ENCODE measurements around the gene MOB1B. TPM values are rescaled to one million over a fixed set of nuclear protein-coding genes. Genes with fewer than 3 reads are reported as not detected.
"Not testable (repeated sequence)": the region's sequence is repeated elsewhere in the genome, so short reads cannot be mapped to it uniquely, and the experiment has no call there.

Gene MOB1B
- total RNA-seq, 2 donors from 2014 or later, result 11.0 to 15.6 TPM

DNA sequence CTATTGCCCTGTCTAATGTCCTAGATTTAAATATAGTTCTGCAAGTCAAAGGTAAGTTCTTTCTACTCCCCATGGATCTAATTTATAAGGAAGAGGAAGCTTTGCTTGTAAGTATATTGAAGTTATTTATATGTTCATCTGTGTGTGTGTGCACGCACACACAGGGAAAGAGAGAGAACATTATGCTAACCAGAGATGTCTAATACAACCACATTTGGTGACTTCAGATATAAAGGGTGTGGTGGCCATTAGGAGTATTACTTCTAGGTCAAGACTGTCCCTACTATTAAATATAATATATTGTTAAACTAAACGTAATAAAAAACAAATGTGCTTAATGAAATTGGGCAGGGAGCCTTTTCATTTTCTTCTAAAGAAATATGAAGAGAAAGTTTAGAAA, 95.4 kb downstream of the MOB1B start:
- no peak overlapping the region for H3K9ac ChIP-seq (ENCODE audit: low read depth in 2 of 2, low read length in 2 of 2)
- H3K4me3 ChIP-seq, result no peak overlapping the region
- H3K27me3 ChIP-seq, result no peaks in the 10 kb centered on the region
- no peak for DNase-seq
- H3K36me3 ChIP-seq, result no peaks in the 10 kb centered on the region
- TF ChIP-seq, protein P1, sequence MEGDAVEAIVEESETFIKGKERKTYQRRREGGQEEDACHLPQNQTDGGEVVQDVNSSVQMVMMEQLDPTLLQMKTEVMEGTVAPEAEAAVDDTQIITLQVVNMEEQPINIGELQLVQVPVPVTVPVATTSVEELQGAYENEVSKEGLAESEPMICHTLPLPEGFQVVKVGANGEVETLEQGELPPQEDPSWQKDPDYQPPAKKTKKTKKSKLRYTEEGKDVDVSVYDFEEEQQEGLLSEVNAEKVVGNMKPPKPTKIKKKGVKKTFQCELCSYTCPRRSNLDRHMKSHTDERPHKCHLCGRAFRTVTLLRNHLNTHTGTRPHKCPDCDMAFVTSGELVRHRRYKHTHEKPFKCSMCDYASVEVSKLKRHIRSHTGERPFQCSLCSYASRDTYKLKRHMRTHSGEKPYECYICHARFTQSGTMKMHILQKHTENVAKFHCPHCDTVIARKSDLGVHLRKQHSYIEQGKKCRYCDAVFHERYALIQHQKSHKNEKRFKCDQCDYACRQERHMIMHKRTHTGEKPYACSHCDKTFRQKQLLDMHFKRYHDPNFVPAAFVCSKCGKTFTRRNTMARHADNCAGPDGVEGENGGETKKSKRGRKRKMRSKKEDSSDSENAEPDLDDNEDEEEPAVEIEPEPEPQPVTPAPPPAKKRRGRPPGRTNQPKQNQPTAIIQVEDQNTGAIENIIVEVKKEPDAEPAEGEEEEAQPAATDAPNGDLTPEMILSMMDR (IDR thresholded peaks at IDR 0.05), result no peak
- H3K9me3 ChIP-seq, result no peaks in the 10 kb centered on the region
- intact Hi-C loops (cut with DNase I), result loop anchor here (10.0 kb wide), 1 partner anchor 93 kb away; the partner anchor contains the start of gene MOB1B
- no peak overlapping the region for H3K27ac ChIP-seq
- H3K4me1 ChIP-seq, result no peaks in the 10 kb centered on the region

DNA sequence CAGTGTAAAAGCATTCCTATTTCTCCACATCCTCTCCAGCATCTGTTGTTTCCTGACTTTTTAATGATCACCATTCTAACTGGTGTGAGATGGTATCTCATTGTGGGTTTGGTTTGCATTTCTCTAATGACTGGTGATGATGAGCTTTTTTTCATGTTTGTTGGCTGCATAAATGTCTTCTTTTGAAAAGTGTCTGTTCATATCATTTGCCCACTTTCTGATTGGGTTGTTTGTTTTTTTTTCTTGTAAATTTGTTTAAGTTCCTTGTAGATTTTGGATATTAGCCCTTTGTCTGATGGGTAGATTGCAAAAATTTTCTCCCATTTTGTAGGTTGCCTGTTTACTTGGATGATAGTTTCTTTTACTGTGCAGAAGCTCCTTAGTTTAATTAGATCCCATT, 97.5 kb downstream of the MOB1B start:
- not testable (repeated sequence) for H3K9me3 ChIP-seq; H3K4me3 ChIP-seq; H3K27ac ChIP-seq; DNase-seq; H3K36me3 ChIP-seq; H3K4me1 ChIP-seq; H3K9ac ChIP-seq (ENCODE audit: low read depth in 2 of 2, low read length in 2 of 2); H3K27me3 ChIP-seq
- intact Hi-C loops (cut with DNase I), result loop anchor here (10.0 kb wide), 1 partner anchor 95 kb away; the partner anchor contains the start of gene MOB1B

DNA sequence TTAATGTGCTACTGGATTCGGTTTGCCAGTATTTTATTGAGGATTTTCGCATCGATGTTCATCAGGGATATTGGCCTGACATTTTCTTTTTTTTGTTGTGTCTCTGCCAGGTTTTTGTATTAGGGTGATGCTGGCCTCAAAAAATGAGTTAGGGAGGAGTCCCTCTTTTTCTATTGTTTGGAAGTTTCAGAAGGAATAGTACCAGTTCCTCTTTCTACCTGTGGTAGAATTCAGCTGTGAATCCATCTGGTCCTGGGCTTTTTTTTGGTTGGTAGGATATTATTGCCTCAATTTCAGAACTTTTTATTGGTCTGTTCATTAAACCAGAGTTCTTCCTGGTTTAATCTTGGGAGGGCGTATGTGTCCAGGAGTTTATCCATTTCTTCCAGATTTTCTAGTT, 99.2 kb downstream of the MOB1B start:
- DNase-seq; intact Hi-C loops (cut with DNase I); H3K9me3 ChIP-seq; H3K27ac ChIP-seq; H3K9ac ChIP-seq (ENCODE audit: low read depth in 2 of 2, low read length in 2 of 2); H3K4me1 ChIP-seq; H3K27me3 ChIP-seq; H3K4me3 ChIP-seq; H3K36me3 ChIP-seq: not testable (repeated sequence)

DNA sequence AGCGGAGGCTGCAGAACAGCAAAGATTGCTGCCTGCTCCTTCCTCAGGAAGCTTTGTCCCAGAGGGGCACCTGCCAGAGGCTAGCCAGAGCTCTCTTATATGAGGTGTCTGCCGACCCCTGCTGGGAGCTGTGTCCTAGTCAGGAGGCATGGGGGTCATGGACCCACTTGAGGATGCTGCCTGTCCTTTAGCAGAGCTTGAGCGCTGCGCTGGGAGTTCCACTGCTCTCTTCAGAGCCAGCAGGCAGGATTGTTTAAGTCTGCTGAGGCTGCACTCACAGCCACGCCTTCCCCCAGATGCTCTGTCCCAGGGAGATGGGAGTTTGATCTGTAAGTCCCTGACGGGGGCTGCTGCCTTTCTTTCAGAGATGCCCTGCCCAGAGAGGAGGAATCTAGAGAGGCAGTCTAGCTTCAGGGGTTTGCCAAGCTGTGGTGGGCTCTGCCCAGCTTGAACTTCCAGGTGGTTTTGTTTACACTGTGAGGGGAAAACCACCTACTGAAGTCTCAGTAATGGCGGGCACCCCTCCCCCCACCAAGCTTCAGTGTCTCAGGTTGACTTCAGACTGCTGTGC, 102.2 kb downstream of the MOB1B start:
- intact Hi-C loops (cut with DNase I), result no loop called here
- DNase-seq, result no peak
- TF ChIP-seq, protein P1 (IDR thresholded peaks at IDR 0.05), result no peak
- H3K4me1 ChIP-seq, result no peaks in the 10 kb centered on the region
- H3K4me3 ChIP-seq, result no peak overlapping the region
- H3K27ac ChIP-seq, result no peak overlapping the region
- H3K27me3 ChIP-seq, result no peaks in the 10 kb centered on the region
- H3K36me3 ChIP-seq, result no peaks in the 10 kb centered on the region
- H3K9me3 ChIP-seq, result no peaks in the 10 kb centered on the region
- H3K9ac ChIP-seq (ENCODE audit: low read depth in 2 of 2, low read length in 2 of 2), result no peak overlapping the region

DNA sequence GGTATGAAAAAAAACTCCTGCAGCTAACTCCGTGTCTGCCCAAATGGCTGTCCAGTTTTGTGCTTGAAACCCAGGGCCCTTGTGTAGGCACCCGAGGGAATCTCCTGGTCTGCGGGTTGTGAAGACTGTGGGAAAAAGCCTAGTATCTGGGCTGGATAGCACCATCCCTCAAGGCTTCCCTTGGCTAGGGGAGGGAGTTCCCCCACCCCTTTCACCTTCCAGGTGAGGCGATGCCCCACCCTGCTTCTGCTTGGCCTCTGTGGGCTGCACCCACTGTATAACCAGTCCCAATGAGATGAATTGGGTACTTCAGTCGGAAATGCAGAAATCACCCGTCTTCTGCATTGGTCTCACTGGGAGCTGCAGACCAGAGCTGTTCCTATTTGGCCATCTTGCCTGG, 102.9 kb downstream of the MOB1B start:
- not testable (repeated sequence) for H3K27ac ChIP-seq; H3K36me3 ChIP-seq; H3K27me3 ChIP-seq; H3K4me3 ChIP-seq; H3K9ac ChIP-seq (ENCODE audit: low read depth in 2 of 2, low read length in 2 of 2); H3K4me1 ChIP-seq; H3K9me3 ChIP-seq; DNase-seq
- intact Hi-C loops (cut with DNase I), result loop anchor here (5.0 kb wide), 1 partner anchor 353 kb away; no protein-coding TSS in a partner anchor

DNA sequence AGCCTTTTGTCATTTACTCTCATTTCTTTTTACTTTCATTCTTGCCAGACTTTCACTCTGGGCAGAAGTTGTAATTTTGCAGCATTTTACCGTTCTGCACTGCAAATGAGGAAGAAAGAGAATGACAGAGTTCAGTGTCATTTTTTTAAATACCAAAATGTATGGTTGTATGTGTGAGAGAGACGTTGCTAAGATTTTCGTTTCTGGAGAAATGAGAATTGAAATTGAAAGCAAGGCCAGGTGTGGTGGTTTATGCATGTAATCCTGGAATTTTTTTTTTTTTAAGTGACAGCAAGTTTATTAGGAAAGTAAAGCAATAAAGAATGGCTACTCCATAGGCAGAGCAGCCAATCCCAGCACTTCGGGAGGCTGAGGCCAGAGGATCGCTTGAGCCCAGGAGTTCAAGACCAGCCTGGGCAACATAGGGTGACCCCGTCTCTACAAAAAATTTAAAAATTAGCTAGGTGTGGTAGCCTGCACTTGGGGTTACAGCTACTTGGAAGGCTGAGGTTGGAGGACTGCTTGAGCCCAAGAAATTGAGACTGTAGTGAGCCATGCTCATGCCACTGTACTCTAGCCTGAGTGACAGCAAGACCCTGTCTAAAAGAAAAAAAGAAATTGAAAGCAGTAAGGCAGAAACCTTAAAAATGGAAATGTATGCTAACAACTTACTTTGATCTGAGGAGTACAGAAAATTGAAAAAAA, 104.2 kb downstream of the MOB1B start:
- TF ChIP-seq, protein P1 (IDR thresholded peaks at IDR 0.05), result no peak
- no peaks in the 10 kb centered on the region for H3K4me1 ChIP-seq
- H3K9ac ChIP-seq (ENCODE audit: low read depth in 2 of 2, low read length in 2 of 2), result no peak overlapping the region
- H3K27ac ChIP-seq, result no peak overlapping the region
- intact Hi-C loops (cut with DNase I), result loop anchor here (5.0 kb wide), 1 partner anchor 354 kb away; no protein-coding TSS in a partner anchor
- H3K4me3 ChIP-seq, result no peak overlapping the region
- no peak for DNase-seq
- no peaks in the 10 kb centered on the region for H3K9me3 ChIP-seq
- no peaks in the 10 kb centered on the region for H3K27me3 ChIP-seq
- no peaks in the 10 kb centered on the region for H3K36me3 ChIP-seq

DNA sequence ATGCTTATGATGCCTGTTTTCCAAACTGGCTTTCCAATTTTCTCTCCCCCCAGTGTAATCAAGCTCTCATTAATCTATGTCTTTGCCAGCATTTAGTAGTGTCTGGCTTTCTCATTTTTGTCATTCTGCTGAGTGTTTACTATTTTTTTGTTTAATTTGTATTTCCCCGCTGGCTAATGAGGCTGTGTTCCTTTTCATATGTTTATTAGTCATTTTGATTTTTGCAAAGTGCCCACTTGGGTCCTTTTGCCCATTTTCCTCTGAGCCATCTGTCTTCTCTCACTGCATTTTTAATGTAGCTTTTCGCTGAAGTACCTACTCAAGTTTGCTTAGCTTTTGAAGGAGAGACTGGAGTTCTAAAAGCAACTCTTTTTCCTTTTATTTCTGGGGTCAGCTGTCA, 106.0 kb downstream of the MOB1B start:
- no peak overlapping the region for H3K4me3 ChIP-seq
- H3K4me1 ChIP-seq, result no peaks in the 10 kb centered on the region
- H3K9me3 ChIP-seq, result no peaks in the 10 kb centered on the region
- no peak overlapping the region for H3K27ac ChIP-seq
- TF ChIP-seq, protein P1 (IDR thresholded peaks at IDR 0.05), result no peak
- DNase-seq, result no peak
- intact Hi-C loops (cut with DNase I), result loop anchor here (5.0 kb wide), 1 partner anchor 356 kb away; no protein-coding TSS in a partner anchor
- no peaks in the 10 kb centered on the region for H3K36me3 ChIP-seq
- no peaks in the 10 kb centered on the region for H3K27me3 ChIP-seq
- no peak overlapping the region for H3K9ac ChIP-seq (ENCODE audit: low read depth in 2 of 2, low read length in 2 of 2)

All from colonic mucosa (tissue), 4 donors.